Activated CD4-positive, alpha-beta T cell treated with anti-CD3 and anti-CD28 coated beads, Interleukin-2, amount 50 U/mL, for 1 hour (primary cell): Measurements from ENCODE around the gene USP33.
A peak's percentile ranks its signal among the peaks of the same experiment; 100 is the strongest.
"Not testable (repeated sequence)": the region's sequence is repeated elsewhere in the genome, so short reads cannot be mapped to it uniquely, and the experiment has no call there.

Source experiments
- DNase-seq: peaks from one replicate; pipeline ENCODE4 v3.0.0-alpha.2; 2020

USP33 gene

DNA sequence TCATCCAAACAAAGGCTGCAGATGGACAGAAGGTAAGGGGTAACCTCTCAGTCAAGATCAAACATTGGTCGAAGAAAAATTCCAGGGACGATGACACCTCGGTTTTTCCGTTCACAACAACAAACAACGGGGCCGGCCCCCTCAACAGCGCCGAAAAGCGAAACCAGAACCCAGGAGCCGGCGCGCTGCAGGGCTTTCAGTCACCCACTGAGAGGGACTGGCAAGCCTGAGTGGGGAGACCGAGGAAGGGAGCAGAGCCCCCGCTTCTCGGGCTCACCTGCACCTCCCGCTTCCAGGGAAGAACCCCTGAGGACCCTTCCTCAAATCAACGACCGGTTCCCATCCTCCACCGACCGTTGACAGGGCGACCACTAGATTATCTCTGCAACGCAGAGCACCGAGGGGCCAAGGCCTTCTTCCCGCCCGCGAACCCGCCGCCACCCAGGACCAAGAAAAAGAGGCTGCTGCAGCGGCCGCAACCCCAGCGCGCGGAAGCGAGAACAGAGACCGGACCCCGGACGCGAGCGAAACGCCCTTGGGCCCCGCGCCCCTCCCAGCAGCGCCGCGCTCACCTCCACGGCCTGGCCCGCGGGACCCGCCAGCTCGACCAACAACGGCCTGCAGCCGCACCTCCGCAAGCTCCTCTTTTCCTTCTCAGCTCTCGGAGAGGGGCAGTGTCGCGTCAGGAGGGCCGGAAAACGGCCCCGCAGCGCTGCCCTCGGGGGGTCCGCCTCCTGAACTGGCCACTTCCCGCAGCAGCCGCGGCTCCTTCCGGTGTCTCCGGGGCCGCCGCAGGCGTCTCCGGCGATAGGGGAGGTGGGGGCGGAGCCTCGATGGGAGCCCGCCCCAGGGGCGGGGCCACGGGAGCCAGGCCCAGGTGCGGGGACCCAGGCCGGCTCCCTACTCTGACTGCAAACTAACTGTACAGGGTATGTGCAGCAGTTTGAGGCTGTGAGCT lies at the start of gene USP33:
Gene USP33, minus strand, starts transcription at position 782 of the 958 bp plus-strand sequence. CDS start 18,155 bp downstream, outside the sequence.
- DNase-seq = peak; percentile 89

DNA sequence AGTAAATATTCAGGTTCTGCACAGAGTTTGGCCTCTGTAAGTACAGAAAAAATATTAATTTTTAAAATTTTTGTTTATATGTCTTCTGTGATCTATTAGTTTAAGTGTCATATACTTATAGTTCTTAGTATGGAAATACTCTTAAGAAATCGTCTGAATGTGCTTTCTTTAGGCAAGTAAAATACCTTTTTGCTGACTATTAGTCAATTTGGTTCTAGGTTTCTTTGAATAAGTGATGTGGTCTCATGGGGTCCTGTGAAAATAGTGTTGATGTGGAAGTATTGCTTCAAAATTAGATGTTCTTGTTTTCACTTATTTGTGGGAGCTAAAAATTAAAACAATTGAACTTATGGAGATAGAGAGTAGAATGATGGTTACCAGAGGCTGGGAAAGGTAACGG lies 43.7 kb upstream of the USP33 start:
- DNase-seq = no peak

DNA sequence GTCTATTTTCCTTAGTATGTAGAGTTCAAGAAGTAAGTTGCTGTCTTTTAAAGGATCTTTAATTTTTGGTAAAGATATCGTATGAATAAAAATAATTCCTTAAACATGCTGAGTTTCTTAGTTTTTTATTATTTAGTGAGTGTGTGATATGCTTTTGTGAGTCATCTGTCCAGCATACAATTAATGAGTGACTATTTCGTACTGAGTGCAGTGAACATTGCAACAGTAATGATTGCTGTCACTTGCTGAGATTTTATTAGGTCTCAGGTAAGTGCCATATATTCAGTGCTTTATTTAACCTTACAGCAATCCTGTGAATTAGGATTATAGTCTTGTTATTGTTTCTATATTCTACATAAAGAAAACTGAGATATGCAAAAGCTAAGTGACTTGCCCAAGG lies 42.4 kb upstream of the USP33 start:
- DNase-seq = no peak

DNA sequence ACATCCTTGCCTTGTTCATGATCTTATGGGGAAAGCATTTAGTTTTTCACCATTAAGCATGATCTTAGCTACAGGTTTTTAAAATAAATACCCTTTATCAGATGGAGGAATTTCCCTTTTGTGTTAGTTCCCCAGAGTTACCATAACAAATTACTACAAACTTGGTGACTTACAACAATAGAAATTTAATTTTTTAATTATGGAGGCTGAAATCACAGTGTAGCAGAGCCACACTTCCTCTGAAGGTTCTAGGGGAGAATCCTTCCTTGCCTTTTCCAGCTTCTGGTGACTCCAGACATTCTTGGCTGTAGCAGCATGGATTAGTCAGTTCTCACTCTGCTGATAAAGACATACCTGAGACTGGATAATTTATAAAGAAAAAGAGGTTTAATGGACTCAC lies 38.3 kb upstream of the USP33 start:
- DNase-seq = no peak

DNA sequence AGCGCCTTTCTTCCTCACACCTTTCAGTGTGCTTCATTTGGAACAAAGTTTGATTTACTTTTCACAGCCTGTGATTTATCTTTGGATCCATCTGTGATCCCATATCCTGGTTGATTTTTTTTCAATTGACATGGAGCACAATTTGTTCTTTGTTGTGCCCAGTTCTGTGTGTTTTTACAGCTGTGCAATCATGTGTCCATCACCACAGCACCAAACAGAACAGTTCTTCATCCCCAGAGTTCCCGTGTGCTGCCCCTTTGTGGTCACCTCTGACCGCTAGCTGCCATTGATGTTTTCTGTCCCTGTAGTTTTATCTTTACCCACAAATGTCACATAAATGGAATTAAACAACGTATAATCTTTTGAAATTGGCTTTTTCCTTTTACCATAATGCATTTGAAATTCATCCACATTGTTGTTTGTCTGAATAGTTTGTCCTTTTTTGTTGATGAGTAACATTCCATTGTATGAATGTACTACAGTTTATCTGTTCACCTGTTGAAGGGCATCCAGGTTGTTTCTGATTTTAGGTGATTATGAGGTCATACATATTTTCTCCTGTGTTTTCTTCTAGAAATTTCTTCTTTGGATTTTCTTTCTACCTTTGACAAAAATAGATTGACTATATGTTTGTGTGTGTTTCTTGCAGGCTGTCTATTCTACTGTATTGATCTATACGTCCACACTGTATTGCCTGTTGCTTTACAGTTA lies 37.2 kb upstream of the USP33 start:
- no peak for DNase-seq

DNA sequence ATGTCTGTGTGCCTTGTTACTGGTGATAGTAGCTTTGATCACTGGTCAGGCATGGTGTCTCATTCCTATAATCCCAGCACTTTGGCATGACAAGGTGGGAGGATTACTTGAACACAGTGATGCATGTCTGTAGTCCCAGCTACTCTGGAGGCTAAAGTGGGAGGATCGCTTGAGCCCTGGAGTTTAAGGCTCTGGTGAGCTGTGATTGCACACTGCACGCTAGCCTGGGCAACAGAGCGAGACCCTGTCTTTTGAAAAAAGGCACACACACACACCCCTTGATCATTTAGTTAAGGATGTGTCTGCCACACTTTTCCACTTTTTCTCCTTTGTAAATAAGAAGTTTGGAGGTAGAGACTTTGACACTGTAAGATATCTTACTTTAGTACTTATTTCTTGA lies 34.9 kb upstream of the USP33 start:
- DNase-seq = no peak

DNA sequence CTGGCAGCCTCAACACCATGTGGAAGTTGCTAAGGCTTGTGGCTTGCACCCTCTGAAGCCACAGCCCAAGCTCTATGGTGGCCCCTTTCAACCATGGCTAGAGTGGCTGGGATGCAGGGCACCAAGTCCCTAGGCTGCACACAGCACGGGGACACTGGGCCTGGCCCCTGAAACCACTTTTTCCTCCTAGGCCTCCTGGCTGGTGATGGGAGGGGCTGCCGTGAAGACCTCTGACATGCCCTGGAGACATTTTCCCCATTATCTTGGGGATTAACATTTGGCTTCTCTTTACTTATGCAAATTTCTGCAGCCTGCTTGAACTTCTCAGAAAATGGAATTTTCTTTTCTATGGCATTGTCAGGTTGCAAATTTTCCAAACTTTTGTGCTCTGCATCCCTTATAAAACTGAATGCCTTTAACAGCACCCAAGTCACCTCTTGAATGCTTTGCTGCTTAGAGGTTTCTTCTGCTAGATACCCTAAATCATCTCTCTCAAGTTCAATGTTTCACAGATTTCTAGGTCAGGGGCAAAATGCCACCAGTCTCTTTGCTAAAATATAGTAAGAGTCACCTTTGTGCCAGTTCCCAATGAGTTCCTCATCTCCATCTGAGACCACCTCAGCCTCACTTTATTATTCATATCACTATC lies 26.6 kb upstream of the USP33 start:
- not testable (repeated sequence) for DNase-seq

DNA sequence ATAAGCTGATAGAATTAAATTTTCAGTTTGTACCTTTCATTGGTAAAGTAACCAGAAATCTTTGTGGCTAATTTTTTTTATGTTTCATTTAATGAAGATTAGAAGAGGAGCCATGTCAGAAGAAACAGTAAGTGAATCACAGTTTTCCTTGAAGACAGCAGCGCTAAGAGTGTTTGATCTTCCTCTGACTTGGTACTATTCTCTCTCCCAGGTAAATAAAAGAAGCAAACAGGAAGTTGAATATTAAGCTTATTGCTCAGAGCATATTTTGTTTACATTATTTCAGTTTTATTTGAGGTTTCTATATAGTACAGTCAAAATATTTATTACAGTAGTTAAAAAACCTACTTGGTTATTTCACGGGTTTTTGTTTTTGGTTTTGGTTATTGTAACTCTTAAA lies 23.5 kb upstream of the USP33 start:
- no peak for DNase-seq

DNA sequence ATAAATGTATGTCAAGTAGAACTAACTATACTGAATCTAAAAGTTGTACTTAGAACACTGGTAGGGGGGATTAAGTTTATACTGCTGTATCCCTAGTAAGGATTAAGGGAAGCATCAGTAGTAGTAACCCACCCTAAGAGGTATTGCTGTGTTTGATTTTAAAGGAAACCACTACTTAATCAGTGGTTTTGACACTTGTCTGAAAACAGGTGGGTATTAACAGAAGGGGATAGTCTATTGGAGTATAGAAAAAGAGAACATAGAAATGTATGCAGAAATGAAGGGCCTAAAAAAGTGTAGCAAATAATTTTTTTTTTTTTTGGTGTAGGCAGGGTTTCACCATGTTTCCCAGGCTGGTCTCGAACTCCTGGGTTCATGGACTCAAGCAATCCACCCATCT lies 22.0 kb upstream of the USP33 start:
- no peak for DNase-seq

DNA sequence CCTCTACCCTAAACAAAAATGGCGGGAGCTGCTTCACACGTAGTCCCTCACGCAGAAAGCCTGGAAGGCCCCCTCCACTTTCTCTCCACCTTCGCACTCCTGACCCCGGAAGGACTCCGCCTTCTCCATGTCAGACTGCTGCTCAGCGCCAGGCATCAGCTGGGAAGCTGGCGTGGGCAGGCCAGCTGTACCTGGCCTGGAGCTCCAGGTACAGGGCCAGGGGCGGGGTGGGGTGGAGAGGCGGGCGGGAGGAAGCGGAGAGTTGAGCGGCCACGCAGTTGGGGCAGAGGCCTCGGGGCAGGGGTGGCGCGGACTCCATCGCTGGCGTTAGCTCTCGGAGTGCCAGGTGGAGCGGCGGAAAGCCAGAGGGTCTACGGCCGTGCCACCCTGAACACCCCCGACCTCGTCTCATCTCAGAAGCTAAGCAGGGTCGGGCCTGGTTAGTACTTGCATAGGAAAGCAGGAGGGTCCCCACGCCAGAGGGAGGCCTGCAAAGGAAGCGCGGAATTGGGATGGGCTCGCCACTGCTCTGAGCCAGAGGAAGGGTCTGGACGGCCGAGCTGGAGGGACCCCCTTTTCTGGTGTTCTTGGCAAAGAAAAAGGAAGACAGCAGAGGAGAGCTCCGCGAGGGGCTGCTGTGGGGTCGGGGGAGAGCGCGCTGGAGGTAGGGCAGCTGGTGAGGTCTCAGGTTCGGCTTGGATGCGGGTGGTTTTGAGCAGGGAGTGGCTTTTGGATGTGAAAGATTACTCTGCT lies 20.1 kb upstream of the USP33 start, which contains the start of gene MIGA1:
Gene MIGA1, plus strand, starts transcription at position 121 of the 753 bp plus-strand sequence. CDS start 3,604 bp downstream, outside the sequence.
- DNase-seq = peak; percentile 83

DNA sequence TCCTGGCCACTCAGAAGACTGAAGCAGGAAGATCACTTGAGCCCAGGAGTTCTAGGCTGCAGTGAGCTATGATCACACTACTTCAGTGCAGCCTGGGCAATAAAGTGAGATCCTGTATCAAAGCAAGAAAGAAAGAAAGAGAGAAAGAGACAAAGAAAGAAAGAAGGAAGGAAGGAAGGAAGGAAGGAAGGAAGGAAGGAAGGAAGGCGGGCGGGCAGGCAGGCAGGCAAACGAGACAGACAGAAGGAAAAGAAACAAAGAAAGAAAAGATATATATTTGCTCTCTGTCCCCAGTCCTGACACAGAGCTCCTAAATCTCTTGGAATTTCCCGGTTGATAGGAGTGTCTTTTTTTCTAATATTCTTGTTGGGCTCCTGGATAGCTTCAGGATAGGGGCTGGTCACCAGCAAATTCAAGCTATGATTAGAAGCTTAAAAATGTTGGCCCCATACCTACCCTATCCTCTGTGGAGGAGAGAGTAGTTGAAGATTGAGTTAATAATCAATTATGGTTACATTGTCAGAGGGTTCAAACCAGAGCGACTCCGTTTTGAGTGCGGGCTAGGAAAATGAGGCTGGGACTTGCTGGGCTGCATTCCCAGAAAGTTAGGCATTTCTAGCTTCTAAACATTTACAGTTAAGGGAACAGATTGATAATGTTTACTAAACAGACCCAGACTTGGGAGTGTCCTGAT lies 16.5 kb upstream of the USP33 start:
- no peak for DNase-seq

DNA sequence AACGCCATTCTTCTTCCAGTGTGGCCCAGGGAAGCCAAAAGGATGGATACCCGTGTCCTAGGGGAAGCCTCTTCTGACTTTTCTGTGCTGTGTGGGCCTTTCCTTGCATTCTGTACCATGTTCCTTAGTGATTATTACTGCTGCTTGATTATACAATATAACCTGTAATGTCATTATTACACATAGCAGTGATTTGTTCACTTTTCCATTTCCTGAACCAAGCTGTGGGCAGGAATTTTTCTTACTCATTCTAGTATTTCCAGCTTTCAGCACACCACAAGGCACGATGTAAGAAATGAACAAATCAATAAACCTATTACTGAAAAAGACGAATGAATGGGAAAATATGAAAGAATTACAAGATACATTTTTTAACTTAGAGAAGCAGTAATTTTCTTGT lies 8.4 kb upstream of the USP33 start:
- DNase-seq = no peak

DNA sequence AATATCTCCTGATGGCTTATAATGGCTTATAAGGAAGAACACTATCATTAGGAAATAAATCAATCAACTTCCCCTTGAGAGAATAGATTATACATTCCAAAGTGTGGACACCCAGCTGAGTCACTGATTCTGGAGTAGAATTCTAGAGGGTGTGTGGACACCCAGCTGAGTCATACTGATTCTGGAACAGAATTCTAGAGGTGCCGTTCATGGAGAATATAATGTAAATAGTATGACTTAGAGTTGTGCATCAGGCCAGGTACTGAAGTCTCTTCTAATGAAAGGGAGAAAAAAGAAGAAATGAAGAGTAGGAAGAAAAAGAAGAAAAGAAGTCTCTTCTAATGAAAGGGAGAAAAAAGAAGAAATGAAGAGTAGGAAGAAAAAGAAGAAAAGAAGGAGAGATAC lies 2.4 kb upstream of the USP33 start:
- no peak for DNase-seq

DNA sequence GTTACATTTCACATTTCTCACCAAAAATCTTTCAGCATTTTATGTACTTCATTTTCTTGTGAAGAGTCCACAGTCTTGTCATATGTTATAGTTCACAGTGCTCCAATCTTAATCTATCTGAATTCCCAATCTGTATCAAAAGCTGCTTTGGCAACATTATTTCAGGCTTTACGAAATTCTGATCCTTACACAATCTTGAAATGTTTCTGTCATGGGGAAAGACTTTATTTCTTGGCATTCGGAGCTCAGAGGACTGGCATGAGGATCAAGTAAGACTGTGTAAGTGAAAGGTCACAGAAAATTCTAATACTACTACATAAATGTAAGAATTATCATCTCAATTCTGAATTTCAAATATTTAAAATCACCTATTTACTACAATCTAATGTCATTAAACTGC lies 2.0 kb downstream of the USP33 start:
- DNase-seq = no peak

DNA sequence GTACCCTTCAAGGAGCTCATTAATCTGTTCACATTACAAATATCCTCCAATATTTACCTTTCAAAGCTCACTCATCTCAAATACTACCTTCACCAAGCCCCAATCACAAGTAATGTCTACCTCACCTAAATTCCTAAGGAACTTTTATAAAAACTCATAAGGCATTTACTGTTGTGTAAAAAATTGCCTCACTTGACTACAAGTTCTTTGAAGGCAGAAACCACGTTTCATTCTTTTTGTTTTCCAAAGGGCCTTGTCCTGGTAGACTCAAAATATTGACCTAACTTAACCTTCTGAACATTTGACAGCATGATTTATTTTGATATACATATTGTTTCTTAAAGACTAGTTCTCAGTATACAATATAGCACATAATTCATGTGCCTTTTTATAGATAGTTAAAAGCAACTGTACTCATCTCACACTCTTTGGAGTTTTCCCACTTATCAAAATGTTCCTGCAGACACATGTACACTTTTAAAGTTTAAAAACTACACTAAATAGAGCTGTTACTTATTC lies 2.5 kb downstream of the USP33 start:
- no peak for DNase-seq

DNA sequence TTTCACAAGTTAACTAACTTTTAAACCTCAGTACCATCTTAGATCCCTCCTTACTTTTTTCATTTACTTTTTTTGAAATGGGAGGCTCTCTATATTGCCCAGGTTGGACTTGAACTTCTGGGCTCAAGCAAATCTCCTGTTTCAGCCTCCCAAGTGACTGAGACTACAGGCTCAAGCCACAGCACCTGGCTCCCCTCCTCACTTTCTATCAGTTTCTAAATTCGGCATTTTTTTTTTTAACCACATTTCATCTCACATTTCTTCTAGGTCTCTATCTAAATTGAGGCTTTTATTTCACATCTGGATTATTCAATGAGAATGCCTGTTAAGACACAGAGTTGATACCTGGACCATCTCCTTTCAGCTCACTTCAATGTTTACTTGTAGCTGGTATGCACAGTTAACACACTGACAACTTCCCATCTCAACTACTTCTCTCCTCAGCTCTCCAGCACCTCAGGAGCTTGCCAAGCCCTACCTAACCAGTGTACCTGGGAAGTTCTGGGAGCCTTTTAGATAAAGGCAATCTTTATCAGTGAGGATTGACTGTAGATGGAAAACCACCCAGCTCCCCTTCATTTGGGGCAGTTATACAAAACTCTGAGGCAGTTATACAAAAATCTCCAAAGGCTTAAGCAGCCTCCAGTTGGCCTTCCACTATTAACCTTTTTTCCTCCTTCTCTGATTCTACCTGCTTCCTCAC lies 3.4 kb downstream of the USP33 start:
- DNase-seq = no peak

DNA sequence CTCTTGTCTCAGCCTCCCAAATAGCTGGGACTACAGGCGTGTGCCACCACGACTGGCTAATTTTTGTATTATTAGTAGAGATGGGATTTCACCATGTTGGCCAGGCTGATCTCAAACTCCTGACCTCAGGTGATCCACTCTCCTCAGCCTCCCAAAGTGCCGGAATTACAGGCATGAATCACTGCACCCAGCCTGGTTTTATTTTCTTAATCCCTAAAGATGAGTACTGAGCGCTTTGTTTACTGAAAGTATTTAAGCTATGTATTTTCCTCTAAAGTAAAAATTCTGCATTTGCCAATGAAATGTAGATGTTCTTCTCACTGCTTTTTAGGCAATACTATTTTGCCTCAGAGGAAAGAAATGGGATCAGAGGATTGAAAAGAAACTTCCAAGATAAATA lies 10.2 kb downstream of the USP33 start:
- DNase-seq = not testable (repeated sequence)

DNA sequence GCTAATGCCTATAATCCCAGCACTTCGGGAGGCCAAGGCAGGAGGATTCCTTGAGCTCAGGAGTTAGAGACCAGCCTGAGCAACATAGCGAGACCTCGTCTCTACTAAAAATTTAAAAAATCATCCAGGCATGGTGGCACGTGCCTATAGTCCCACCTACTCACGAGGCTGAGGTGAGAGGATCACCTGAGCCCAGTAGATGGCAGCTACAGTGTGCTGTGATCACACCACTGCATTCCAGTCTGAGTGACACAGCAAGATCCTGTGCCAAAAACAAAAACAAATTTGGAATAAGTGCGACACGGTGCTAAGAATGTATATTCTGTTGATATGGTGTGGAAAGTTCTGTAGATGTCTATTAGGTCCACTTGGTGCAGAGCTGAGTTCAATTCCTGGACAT lies 15.1 kb downstream of the USP33 start:
- DNase-seq = no peak

DNA sequence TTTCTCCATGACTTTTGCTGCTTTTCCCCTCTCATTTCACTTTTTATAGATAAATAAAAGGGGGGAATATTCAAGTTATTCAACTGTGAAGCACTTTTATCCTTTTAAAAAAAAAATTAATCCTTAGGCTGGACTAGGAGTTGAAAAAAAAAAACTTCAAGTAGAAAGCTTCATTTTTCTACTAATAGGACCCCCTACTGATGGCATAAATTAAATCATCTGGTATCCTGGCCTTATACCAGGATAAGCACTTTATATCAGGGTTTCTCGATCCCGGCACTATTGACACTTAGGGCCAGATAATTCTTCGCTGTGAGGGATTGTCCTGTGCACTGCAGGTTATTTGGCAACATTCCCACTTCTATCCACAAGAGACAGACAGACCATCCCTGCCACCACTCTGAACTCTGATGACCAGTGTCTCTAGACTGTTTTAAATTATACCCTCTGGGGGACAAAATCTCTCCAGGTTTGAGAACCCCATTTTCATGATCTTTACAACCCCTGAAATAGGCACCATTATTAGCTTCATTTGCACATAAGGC lies 17.6 kb downstream of the USP33 start:
- no peak for DNase-seq

DNA sequence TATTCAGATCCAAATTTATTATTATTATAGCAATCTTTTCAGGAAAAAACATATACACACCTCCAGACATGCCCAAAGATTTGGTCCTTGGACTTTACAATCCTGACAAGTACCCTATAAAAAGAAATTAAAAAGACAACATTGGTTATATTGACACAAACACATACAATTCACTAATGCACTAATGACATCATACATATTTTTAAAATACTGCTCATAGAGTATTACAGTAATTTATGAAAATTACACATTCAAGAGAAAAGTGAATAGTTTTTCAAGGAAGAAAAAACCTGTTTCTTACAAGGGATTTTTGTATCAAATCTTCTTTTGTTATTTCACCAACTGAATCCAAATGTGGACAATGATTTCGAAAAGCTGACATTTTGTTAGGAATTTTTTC lies 18.3 kb downstream of the USP33 start:
- DNase-seq = no peak

DNA sequence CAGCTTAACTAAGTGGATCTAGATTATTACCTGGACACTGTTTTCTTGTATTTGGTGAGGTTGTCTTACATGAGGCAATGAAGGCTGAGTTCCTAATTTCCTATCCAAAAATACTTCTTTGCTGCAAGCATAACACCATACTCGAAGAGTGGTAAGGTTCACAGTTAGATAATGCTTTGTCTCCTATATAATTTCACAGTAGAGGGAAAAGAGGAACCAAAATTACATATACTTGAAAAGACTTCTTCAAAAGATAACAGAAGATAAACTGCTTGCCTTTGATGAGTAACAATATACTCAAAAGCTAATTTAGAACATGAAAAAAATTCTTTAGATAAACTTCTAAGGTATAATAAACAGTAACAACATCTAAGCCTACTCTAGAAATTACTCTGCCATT lies 20.4 kb downstream of the USP33 start:
- DNase-seq = no peak
